NCI-H2227 (cell line): ENCODE results near the gene MYO1D.

ENCODE experiments used
- DNase-seq: peaks from one replicate; lab custom pipeline; 2025; ENCODE audit not compliant: unreplicated experiment; lab: John Stamatoyannopoulos, UW

The MYO1D gene

DNA sequence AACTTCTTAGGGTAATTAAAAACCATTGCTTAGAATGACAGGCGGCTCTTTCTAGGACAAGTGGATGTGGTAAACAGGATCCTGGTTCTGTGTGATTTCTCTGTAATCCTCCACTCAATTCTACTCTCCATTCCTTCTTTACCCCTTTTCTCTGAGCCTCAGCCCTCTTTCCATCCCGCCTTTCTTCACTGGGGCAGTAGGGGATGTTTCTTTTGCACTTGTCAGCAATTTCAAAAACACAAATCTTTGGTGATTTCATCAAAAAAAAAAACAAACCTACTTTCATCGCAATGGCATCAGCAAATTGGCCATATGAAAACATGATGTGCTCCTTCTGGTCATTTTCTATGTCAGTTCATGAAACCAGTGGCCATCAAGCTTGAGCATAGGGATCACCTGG is 285.5 kb downstream of the MYO1D start:
- no peak for DNase-seq

DNA sequence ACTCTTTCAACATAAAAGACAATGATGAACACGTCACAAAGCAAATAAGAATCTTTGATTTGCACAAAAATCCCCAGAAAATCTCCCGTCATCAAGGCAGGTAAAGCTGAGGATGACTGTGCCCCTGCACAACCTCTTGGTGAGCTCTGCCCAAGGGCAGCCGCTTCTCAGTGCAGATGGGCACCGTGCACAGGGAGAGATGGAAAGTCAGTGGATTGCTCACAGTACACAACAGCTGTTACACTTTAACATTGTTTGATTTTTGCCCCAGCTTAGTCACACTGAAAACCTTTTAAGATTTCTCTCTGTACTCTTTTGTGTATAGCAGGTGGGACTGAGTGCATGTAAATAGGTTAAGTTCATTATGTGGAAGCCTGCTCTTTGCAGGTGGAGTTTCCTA is 285.9 kb downstream of the MYO1D start:
- no peak for DNase-seq

DNA sequence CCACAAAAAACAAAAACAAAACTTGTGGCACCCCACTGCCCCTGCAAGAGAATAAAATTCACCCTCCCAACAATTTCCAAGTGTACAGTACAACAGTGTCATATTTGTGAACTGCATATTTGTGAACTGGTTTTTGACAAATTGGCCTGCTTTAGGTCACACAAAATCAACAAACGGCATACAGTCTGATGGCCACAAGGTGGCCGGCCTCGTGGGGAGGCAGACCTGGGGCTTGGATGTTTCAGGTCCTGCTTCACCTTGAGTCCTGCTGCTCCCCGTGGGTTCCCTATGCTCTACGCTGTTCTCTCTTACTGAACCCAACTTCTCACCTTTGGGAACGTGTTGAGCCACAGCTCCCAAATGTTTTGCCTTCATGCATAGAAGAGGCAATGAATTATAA is 287.9 kb downstream of the MYO1D start:
- DNase-seq: peak; percentile 0

DNA sequence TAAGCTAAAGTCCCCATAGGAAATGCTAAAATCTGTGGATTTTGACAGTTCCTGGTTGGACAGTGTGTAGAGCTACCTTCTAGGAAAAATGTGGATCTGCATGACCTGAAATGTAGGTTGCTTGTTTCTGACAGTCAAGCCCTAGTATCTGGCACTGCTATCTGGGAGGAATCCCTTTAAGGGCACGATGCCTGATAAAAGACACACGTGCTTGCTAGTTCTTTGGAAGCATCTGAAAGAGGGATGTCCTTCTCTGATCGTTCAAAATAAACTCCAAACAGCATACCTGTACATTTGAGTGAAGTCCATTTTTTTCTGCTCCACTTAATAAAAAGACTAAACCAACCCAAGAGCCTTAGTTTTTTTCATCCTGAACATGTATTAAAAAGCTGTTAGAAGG is 288.8 kb downstream of the MYO1D start:
- DNase-seq: no peak

DNA sequence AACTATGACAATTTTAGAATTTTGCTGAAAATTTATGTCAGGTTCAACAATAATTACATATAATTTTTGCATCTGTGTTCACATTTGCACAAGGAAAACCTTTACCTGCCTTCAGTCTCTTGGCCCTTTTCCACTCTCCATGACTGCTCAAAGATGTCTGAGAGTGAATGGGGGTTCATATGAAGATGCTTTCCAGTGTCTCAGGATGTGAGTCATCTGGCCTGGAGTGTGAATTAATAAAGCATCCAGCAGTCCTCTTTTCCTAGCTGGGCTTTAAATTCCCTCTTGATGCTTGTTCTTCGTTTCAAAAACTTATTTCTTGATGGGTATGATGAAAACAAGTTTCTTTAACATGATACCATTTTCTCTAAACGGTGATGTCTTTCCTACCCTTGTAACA is 290.3 kb downstream of the MYO1D start:
- no peak for DNase-seq

DNA sequence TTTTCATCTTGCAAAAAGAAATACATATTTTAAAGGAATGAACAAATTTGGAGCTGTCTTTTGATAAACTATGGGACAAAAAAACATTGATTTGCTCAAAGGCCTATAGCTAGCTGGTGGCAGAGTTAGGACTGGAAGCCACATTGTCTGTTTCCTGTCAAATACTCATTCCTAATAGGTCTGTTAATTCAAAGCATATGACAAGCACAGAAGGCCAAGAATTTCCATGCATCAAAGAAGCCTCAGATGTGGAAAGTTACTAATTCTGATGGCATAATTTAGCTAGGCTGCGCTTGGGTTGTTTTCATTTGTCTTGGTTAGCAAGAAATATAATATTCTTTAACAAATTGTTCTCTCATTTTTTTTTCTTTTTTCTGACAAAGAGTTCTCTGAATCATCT is 292.1 kb downstream of the MYO1D start:
- DNase-seq: no peak

DNA sequence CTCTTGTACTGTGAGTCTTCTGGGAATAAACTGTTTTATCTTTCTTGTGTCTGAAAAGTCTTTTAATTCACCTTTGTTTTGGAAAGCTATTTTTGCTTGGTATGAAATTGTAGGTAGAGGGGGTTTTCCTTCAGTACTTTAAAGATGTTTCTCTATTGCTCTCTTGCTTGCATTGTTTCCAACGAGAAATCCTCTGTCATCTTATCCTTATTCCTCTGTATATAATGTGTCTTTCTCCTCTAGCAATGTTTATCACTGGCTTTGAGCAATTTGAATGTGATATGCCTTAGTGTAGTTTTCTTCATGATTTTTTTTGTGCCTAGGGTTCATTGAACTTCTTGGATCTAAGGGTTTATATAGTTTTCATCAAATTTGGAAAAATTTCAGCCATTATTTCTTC is 293.9 kb downstream of the MYO1D start:
- no peak for DNase-seq

DNA sequence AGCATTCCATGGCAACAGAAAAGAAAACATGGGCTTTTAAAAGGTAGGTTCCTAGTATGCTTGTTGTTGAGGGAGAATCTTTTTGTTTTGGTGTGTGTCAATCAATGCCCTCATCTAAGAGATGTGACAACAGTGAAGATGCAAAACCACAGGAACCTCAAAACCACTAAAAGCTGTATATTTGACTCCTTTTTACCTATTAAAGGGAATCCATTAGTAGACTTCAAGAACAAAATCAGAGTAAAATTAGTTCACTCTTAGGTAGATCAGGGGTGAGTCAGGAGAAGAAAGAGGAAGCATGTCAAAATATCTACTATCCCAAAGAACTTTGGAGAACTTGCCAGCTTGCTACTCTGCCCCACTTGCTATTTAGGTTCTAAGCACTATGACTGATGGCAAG is 301.1 kb downstream of the MYO1D start:
- no peak for DNase-seq

DNA sequence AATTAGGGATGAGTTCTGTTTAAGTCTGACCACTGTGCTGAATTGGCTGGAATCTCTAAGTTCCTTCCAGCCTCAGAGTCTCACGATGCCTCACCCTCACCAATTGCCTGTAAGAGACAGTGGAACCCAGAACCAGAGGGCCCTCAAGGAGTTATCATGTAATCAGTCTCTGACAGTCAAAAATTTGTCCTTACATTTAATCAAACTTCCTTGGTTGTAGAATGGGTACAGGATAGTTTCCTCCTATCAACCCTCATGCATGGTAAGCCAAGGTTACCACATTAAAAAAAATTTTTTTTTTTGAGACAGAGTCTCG is 306.9 kb downstream of the MYO1D start:
- DNase-seq: no peak

DNA sequence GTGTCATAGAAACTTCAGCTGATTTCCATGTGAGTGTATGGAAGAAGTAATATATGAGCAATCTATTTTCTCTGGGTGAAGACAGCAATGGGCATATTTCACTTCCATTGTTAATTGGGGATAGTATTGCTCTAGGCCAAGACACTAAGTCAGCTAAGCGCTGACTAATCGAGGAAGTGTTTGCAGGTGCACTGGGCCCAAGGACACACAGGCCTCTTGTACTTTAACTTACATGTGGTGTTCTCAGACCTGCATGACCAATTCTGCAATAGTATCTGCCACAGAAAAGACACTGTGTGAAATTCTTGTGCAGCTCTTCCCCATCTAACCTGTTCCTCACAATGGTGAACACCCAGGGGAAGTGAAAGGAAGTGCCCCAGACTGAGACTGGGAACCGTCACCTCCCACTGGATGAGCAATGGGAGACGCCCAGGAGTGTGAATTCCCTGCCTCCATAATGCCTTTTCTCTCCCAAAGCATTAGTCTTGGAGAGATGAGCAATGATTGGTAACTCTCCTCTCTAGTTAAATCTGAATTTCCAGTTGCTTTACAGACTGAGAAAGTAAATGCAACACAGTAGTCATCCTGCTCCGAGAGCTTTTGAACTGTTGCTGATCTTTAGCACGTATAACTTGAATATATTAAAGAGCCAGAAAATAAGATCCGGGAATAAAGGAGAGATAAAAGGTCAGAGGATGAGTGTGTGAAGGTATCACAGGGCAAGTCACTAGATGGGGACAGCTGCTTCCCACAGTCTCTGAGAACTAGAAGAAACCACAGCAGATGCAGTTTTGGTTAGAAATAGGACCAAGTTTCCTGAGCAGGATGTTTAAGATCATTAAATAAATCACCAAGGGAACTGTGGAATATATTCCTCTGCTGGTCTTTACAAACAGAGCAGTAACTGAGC is 307.5 kb downstream of the MYO1D start:
- DNase-seq: no peak

DNA sequence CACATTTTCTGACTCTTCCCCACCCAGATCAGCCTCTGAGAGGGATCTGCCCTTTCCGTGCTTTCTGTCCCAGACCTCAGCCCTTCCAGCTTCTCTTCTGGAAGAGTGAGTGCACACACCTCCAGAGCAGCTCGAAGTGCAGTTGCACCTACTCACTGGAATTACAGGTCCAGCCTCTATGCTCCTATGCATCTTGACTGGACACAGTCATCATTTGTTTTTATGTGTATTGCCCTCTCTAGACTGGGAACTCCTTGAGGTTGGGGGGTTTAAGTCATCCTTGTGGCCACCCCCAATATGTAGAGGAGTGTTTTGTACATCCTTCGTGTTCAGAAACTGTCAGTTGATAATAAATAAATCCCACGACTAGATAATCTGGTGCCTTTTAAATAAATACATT is 308.2 kb downstream of the MYO1D start:
- no peak for DNase-seq

DNA sequence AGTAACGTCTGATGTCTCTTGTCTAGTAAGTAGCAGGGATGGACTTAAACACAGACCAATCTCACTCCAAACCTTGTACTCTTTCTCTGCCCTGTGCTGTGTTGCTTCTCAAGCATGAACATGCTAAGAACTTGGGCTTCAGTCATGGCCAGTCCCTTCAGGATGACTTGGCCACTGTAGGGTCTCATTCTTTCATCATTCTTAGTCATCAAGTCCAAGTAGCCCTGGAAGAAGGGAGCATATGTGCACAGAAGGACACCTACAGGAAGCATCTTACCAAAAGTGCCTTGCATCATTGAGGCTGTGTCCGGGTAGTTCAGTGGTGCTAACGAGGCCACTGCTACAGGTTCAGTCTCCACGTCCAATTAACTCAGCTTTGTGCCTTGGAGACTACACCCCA is 309.4 kb downstream of the MYO1D start:
- no peak for DNase-seq

DNA sequence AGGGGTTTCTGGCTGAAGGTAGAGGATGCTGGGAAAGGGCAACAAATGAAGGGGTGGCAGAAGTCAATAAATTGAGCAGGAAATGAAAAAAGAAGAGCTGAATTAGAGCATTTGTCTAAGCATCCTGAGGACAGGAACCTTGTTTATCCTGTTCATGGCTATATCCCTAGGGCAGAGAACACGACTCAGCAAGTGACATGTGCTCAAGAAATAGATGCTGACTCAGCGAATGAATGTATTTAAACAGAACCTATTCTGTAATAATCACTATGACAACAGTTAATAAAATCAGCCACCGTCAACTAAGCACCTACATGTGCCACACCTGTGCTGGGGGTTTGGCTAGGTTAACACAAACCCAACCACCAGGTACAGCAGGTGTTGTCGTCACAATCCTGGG is 309.8 kb downstream of the MYO1D start:
- no peak for DNase-seq

DNA sequence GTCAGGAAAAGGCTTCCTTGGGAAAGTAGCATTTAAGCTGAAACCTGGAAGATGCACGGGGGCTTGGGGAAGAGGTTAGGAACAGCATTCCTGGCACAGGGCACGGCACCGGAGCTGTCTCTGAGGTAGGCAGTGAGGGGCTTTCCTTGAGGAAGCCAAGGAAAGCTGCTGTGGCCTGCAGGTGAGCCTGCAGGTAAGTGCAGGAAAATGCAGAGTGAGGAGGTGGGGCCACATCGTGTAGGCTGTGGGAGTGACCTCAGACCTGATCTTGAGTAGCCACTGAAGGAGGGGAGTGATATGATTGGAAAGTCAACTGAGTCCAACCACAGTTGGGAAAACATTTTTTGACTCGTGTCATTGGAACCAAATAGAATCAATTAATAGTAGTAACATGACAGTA is 310.6 kb downstream of the MYO1D start:
- no peak for DNase-seq

DNA sequence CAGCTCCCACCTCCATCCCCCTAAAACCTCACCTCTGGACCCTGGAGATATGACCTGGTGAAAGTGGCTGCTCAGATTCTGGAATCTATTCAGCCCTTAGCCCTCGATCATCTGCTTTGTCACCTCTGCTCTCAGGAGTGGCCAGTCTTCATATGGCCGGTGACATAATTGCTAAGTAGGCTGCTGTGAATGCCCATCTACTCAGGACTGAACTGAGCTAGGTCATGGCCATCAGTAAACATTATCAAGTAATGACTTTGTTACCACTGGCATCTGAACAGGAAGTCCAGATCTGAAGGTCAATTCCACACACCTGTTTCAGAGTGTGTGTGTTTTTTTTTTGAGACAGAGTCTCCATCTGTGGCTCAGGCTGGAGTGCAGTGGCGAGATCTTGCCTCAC is 311.5 kb downstream of the MYO1D start:
- no peak for DNase-seq

DNA sequence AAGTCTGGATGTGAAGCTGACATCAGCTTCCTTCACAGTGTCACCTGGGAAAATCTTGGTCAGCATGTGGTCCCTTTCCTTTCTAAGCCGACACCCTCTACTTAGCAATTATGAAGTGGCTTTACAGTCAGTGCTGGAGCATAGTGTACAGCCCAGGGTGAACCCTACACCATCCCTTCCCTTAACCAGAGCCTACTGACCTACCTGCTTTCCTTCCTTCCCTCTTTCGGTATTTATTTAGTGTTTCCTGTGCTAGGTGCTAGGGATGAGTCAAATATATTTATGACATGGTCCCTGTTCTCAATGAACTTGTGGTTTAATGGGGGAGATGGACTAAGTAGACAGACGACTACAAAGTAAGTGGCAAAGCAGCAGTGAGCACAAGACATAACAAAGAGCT is 312.6 kb downstream of the MYO1D start:
- DNase-seq: no peak

DNA sequence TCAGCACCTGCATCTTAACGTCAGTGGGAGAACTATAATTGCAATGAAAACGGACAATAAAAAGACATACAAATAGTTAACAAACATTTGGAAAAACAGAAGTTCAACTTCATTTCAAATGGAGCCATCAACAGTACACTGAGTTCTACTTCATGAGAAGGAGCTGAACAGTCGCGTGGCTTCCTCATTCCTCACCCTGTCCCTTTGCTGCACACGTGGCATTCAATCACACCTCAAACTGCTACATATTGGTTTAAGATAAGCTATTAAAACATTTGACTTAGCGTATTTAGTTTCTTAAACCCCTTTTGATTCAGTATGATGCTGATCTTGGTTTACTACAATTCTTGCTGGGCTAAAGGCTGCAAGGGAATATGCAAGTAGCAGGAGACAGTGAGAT is 313.3 kb downstream of the MYO1D start:
- no peak for DNase-seq

DNA sequence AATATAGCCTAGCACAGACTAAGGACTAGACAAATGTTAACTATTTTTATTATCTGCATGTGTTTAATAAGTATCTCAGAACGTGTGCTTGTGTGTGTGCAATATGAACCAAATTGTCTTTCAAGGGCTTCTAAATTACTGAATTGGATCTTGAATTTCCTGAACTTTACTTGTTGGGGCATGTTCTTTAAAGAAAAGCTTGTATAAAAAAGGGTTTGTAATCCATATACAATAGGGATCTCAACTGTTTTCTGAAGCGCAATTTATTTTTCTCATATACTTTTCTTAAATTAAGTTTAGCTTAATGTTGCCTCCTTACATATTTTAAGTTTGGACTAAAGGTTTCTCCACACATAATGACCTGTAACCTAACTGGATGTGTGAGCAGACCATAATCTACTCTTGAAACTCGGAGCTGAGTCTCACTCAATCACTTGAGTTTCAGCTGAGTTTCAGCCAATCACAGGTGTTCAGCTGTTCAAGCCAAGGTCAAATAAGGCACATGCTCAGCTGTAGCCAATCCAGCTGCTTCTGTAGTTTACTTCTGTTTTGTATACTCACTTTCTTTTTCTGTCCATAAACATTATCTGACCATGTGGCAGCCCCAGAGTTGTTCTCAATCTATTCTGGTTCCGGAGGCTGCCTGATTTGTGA is 317.8 kb downstream of the MYO1D start:
- no peak for DNase-seq

DNA sequence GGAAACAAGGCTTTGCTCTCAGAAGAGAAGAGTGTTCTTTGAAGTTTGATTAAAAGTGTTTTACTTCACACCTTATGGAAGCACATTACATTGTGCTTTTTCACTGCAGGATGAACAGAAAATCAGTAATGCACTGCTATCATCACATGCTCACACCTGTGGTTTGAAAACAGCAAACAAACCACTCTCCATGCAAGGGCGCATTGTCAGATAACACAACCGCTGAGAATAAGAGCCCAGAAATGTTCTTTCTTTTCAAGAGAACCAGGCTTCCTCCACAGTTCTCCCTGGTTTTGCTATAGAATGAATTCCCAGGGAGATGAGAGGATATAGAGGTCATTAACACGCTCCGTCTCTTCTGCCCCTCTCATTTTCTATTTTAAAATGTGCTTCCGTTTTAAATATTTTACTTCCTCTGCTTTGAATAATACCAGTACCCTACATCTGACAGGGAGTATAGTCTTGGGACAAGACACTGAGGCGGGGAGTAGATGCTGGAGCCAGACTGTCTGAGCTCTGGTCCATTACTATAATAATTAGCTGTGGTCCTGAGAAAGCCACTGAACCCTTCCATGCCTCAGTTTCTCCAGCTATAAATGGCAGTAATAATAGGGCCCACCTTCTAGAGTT is 318.5 kb downstream of the MYO1D start:
- DNase-seq: no peak

DNA sequence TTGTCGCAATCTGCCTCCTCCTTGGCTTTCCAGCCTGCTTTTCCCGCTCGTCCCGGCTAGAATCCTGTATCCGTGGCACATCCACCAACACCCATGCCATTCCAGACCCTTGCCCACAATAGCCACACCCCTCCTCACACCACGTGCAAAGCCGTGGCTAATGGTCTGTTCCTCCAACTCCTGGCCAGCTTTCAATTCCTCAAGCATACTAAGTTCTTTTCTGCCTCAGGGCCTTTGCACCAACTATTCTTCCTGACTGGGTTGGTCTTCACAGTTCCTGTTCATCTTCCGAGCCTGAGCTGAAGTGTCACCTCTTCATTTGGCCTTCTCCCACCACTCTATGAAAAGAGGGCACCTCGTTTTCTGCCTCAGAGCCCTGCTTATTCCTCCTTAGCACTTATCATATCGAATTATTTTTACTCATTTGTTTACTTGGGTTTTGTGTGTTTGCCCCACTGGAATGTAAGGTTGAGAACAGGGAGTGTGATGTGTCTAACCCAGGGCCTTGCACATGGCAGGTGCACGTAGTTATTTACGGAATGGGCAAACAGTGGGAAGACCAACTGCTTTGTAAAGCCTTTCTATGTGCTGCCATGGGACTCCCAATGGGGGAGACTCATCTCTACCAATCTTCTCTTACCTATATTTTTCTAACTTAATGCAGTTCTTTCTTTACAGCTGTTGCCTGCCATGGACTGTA is 321.2 kb downstream of the MYO1D start:
- DNase-seq: no peak

DNA sequence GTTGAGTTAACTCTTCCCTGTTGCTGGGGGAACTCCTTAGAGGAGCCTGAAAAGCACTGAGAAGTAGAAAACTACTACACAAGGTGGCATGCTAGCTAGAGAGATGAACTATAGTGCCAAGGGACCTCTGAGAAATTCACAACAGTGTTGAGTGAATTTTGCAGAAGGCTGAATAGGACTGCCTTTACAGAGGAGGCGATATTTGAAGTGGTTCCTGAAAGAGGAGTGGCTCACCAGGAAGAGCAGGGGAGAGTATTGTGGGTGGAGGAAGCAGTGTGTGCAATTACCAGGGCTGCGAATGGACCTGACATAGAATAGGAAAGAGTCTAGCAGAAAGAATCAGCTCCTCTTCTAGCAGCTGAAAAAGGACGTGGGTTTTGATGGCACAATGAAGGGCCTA is 323.8 kb downstream of the MYO1D start:
- peak; percentile 26 for DNase-seq

DNA sequence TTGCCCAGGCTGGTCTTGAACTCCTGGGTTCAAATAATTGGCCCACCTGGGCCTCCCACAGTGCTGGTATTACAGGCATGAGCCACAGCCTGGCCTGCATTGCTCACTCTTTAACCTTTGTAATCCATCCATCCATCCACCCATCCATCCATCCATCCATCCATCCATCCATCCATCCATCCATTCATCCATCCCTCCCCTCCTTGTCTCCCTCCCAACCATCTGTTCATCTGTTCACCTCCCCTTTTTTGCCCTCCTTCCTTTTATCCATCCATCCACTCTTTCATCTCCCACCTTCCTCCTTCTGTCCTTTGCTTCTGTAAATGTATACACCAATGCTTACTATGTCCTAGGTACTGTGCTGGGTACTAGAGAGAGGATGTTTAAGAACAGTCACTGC is 324.6 kb downstream of the MYO1D start:
- no peak for DNase-seq
